ENCODE measurements around the gene ZFP91.

GRCh38 chr11:58617976-58618557 is 39.2 kb downstream of the ZFP91 start:
- TF ChIP-seq HDAC6 (IDR thresholded peaks at IDR 0.05; ENCODE audit: low read depth, low read length): no peak
- TF ChIP-seq TBL1XR1 (IDR thresholded peaks at IDR 0.05; ENCODE audit: low read length in 2 of 2): no peak
- TF ChIP-seq RNF2 (IDR thresholded peaks at IDR 0.05): no peak

Measured in K562 (cell line).